ENCODE results near the gene CFAP77. TPM values are rescaled to one million over a fixed set of nuclear protein-coding genes. Genes with fewer than 3 reads are reported as not detected.

CFAP77 gene
- total and polyA plus RNA-seq, 2 of the 8 experiments (the other 6 are each of a cell fraction or from before 2014, with no cell fraction given), result 0.63 to 0.97 TPM

DNA sequence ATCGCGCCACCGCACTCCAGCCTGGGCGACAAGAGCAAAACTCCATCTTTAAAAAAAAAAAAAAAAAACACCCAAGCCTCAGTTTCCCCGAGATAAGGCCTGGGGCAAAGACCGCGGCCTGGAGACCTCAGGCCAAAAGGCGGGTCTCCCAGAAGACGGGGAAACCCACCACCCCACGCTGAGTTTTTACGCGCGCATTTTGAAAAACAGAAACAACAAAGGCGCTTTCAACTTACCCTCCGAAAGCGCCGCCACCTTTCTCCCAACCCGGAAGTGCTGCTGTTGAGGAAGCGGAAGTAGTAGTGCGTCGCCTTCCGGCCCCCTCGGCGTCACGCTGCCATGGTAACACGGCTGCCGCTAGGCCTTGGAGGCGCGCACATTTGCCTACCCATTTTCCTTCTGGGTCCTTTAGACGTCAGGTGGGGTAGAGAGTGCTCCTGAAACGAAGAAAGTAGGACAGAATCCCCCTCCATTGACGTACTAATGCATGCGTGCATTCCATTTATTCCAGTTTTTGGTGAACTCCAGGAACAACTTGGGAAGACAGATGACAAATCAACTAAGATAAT, 3.4 kb upstream of the CFAP77 start, which contains the start of gene TTF1 (continued):
- TF ChIP-seq, protein P1, sequence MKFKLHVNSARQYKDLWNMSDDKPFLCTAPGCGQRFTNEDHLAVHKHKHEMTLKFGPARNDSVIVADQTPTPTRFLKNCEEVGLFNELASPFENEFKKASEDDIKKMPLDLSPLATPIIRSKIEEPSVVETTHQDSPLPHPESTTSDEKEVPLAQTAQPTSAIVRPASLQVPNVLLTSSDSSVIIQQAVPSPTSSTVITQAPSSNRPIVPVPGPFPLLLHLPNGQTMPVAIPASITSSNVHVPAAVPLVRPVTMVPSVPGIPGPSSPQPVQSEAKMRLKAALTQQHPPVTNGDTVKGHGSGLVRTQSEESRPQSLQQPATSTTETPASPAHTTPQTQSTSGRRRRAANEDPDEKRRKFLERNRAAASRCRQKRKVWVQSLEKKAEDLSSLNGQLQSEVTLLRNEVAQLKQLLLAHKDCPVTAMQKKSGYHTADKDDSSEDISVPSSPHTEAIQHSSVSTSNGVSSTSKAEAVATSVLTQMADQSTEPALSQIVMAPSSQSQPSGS (IDR thresholded peaks at IDR 0.05; ENCODE audit: low read length), result no peak
- TF ChIP-seq POLR2AphosphoS5 (IDR thresholded peaks at IDR 0.05; ENCODE audit: low read depth, low read length) (peak; percentile 59; the same call in 1 of the 2 replicates), SP1 (IDR thresholded peaks at IDR 0.05; ENCODE audit: low read depth, low read length) (no peak), RXRA (IDR thresholded peaks at IDR 0.05; ENCODE audit: insufficient read depth, low read depth, low read length) (no peak), SP2 (IDR thresholded peaks at IDR 0.05; ENCODE audit: low read length) (no peak), EGR1 (IDR thresholded peaks at IDR 0.05; ENCODE audit: borderline replicate concordance, low read depth, low read length) (peak; percentile 93), EP300 (IDR thresholded peaks at IDR 0.05; ENCODE audit: borderline replicate concordance in 1 of 2, low read depth in 2 of 2, low read length in 2 of 2) (no peak), CREB1 (IDR thresholded peaks at IDR 0.05) (peak; percentile 87), GABPA (IDR thresholded peaks at IDR 0.05; ENCODE audit: borderline replicate concordance, insufficient read depth, low read length) (peak; percentile 94), NANOG (IDR thresholded peaks at IDR 0.05; ENCODE audit: insufficient read depth, low read depth, low read length, poor library complexity, severe bottlenecking) (no peak), ASH2L (IDR thresholded peaks at IDR 0.05; ENCODE audit: low read length) (peak; percentile 71), HDAC2 (IDR thresholded peaks at IDR 0.05; ENCODE audit: borderline replicate concordance in 1 of 2, low read depth in 2 of 2, low read length in 2 of 2) (no peak), RBBP5 (IDR thresholded peaks at IDR 0.05; ENCODE audit: borderline replicate concordance, low read depth, low read length) (no peak), USF2 (IDR thresholded peaks at IDR 0.05; ENCODE audit: low read length) (no peak), YY1 (IDR thresholded peaks at IDR 0.05; ENCODE audit: low read depth, low read length) (no peak; the same call in 1 of the 2 replicates), RAD21 (IDR thresholded peaks at IDR 0.05 in 1 of 2, conservative IDR thresholded peaks at IDR 0.05 in 1 of 2; ENCODE audit: low read depth in 2 of 2, low read length in 2 of 2) (no peak), JUND (IDR thresholded peaks at IDR 0.05; ENCODE audit: low read length) (no peak), KDM1A (IDR thresholded peaks at IDR 0.05; ENCODE audit: borderline replicate concordance, low read length) (no peak), RNF2 (IDR thresholded peaks at IDR 0.05; ENCODE audit: borderline replicate concordance, low read depth, low read length, missing control alignments, poor library complexity, severe bottlenecking) (no peak), KDM5A (IDR thresholded peaks at IDR 0.05; ENCODE audit: low read length) (no peak), NRF1 (IDR thresholded peaks at IDR 0.05; ENCODE audit: low read depth, low read length) (no peak)

Data from H1 (cell line).